Stimulated activated CD8-positive, alpha-beta memory T cell treated with anti-CD3 and anti-CD28 coated beads, Interleukin-4, amount 100 ng/mL, for 24 hours (primary cell): ENCODE data around the gene ADAP1.

ENCODE experiments used
- DNase-seq: peaks from one replicate; pipeline ENCODE4 v3.0.0-alpha.2; 2020; ENCODE audit warnings: low read depth

ADAP1 gene

GRCh38 chr7:894164-894867, 60.2 kb downstream of the ADAP1 start:
- no peak for DNase-seq

GRCh38 chr7:893686-894085, 60.8 kb downstream of the ADAP1 start:
- DNase-seq = no peak

GRCh38 chr7:892648-893593, 61.6 kb downstream of the ADAP1 start:
- no peak for DNase-seq

GRCh38 chr7:891805-892204, 62.7 kb downstream of the ADAP1 start:
- no peak for DNase-seq

- DNase-seq = no peak
These were observed 63.2 kb downstream of the ADAP1 start for GRCh38 chr7:891291-891690.

GRCh38 chr7:890868-891267, 63.6 kb downstream of the ADAP1 start:
- DNase-seq = no peak

- no peak for DNase-seq
These were observed 65.1 kb downstream of the ADAP1 start for GRCh38 chr7:889391-889790.

- DNase-seq = no peak
These were observed 65.5 kb downstream of the ADAP1 start for GRCh38 chr7:889025-889390.

GRCh38 chr7:888081-889024, 66.1 kb downstream of the ADAP1 start:
- DNase-seq = no peak

GRCh38 chr7:887488-887820, 67.0 kb downstream of the ADAP1 start:
- no peak for DNase-seq

GRCh38 chr7:886626-887487, 67.6 kb downstream of the ADAP1 start:
- no peak for DNase-seq

- no peak for DNase-seq
These were observed 68.4 kb downstream of the ADAP1 start for GRCh38 chr7:885893-886625.

GRCh38 chr7:885261-885892, 69.1 kb downstream of the ADAP1 start:
- no peak for DNase-seq

GRCh38 chr7:884191-885003, 70.1 kb downstream of the ADAP1 start:
- DNase-seq = no peak

GRCh38 chr7:883055-884021, 71.1 kb downstream of the ADAP1 start:
- DNase-seq = no peak

- no peak for DNase-seq
These were observed 72.0 kb downstream of the ADAP1 start for GRCh38 chr7:882336-883035.

- DNase-seq = no peak
These were observed 72.8 kb downstream of the ADAP1 start for GRCh38 chr7:881441-882234.
